IMR-90 (cell line): ENCODE measurements around the gene USP47. TPM values are rescaled to one million over a fixed set of nuclear protein-coding genes. Genes with fewer than 3 reads are reported as not detected.
"Not testable (repeated sequence)": the region's sequence is repeated elsewhere in the genome, so short reads cannot be mapped to it uniquely, and the experiment has no call there.

Source experiments
- ATAC-seq: fragments of 200-7000 bp; cut with Tn5 transposase; 2 replicates; pipeline ENCODE4 v1.9.1; 2020; ENCODE audit warnings: low read depth, mild to moderate bottlenecking, moderate library complexity
- BruUV-seq: library from RNA; stranded (reverse); fragments of 400-500 nt; replicated peaks from 2 replicates; lab custom pipeline; 2021; lab: Mats Ljungman, UMichigan
- CTCF ChIA-PET: fragments of 300-600 bp; formaldehyde crosslinking; extraction: SDS; loops from one replicate; lab custom pipeline; 2021; ENCODE audit warnings: antibody characterized with exemption; lab: Yijun Ruan, JAX
- POLR2A ChIA-PET: fragments of 300-600 bp; sonication (Branson Sonifier 250); formaldehyde crosslinking; loops from one replicate; lab custom pipeline; 2022; ENCODE audit warnings: antibody characterized with exemption; ENCODE audit not compliant: unreplicated experiment; lab: Charles Lee
- DNase-seq: peaks from one replicate; pipeline ENCODE4 v3.0.0; 2013
- H2AFZ ChIP-seq: replicated peaks from 2 replicates; pipeline ENCODE3; 2013; ENCODE audit warnings: low read length, mild to moderate bottlenecking; ENCODE audit not compliant: poor library complexity
- H2AK5ac ChIP-seq: 2 replicates; pipeline ENCODE4 v1.6.1; 2013; ENCODE audit warnings: low read depth, low read length, inconsistent platforms
- H2AK9ac ChIP-seq: replicated peaks from 2 replicates; pipeline ENCODE3; 2013; ENCODE audit warnings: mild to moderate bottlenecking, low read depth, low read length, moderate library complexity; ENCODE audit not compliant: poor library complexity
- H2BK120ac ChIP-seq: 2 replicates; pipeline ENCODE4 v1.6.1; 2013; ENCODE audit warnings: low read depth, low read length, inconsistent platforms
- H2BK15ac ChIP-seq: 3 replicates; pipeline ENCODE4 v1.6.1; 2013; ENCODE audit warnings: low read depth, low read length, inconsistent platforms
- H2BK20ac ChIP-seq: 2 replicates; pipeline ENCODE4 v1.6.1; 2013; ENCODE audit warnings: low read depth, mild to moderate bottlenecking, inconsistent platforms, low read length, moderate library complexity
- H2BK5ac ChIP-seq: 2 replicates; pipeline ENCODE4 v1.6.1; 2013; ENCODE audit warnings: mild to moderate bottlenecking, low read depth, low read length, inconsistent platforms; ENCODE audit not compliant: poor library complexity, severe bottlenecking
- H3K14ac ChIP-seq: replicated peaks from 2 replicates; pipeline ENCODE4 v1.6.1; 2013; ENCODE audit warnings: low read depth, low read length, inconsistent platforms
- H3K18ac ChIP-seq: 2 replicates; pipeline ENCODE4 v1.6.1; 2013; ENCODE audit warnings: low read depth, low read length, control low read depth
- H3K23ac ChIP-seq: 2 replicates; pipeline ENCODE4 v1.6.1; 2013; ENCODE audit warnings: low read depth, low read length, inconsistent platforms
- H3K27ac ChIP-seq: 2 replicates; pipeline ENCODE4 v1.5.1; 2013; ENCODE audit warnings: mild to moderate bottlenecking, control low read depth, low read length; ENCODE audit not compliant: insufficient read depth
- H3K27me3 ChIP-seq: 2 replicates; pipeline ENCODE4 v1.6.1; 2013; ENCODE audit warnings: low read length; ENCODE audit not compliant: control insufficient read depth, insufficient read depth
- H3K36me3 ChIP-seq: 2 replicates; pipeline ENCODE4 v1.6.1; 2013; ENCODE audit warnings: low read length, mixed read lengths; ENCODE audit not compliant: control insufficient read depth, insufficient read depth
- H3K4ac ChIP-seq: 2 replicates; pipeline ENCODE4 v1.6.1; 2013; ENCODE audit warnings: low read depth, low read length, inconsistent platforms
- H3K4me1 ChIP-seq: 2 replicates; pipeline ENCODE4 v1.6.1; 2013; ENCODE audit warnings: low read length, mixed read lengths; ENCODE audit not compliant: control insufficient read depth, insufficient read depth
- H3K4me2 ChIP-seq: 2 replicates; pipeline ENCODE4 v1.6.1; 2013; ENCODE audit warnings: low read depth, mild to moderate bottlenecking, control low read depth, low read length, moderate library complexity
- H3K4me3 ChIP-seq: 2 replicates; pipeline ENCODE4 v1.5.1; 2013; ENCODE audit warnings: low read depth, mild to moderate bottlenecking, control low read depth, low read length, moderate library complexity; ENCODE audit not compliant: insufficient read depth
- H3K56ac ChIP-seq: 2 replicates; pipeline ENCODE4 v1.6.1; 2013; ENCODE audit warnings: low read length, inconsistent platforms; ENCODE audit not compliant: insufficient read depth; ENCODE audit errors: extremely low read depth
- H3K79me1 ChIP-seq, 2 experiments: 2 replicates each; pipeline ENCODE4 v1.6.1; 2013; ENCODE audit warnings: low read length in 2 of 2, inconsistent platforms in 1 of 2, low read depth in 1 of 2
- H3K9ac ChIP-seq: 2 replicates; pipeline ENCODE4 v1.6.1; 2013; ENCODE audit warnings: low read depth, low read length, control low read depth
- H3K9me1 ChIP-seq: 2 replicates; pipeline ENCODE4 v1.6.1; 2013; ENCODE audit warnings: low read length, inconsistent platforms; ENCODE audit not compliant: insufficient read depth
- H3K9me3 ChIP-seq: 2 replicates; pipeline ENCODE4 v1.6.1; 2013; ENCODE audit warnings: low read length; ENCODE audit not compliant: control insufficient read depth, insufficient read depth
- H4K20me1 ChIP-seq: 2 replicates; pipeline ENCODE4 v1.6.1; 2013; ENCODE audit warnings: low read length, inconsistent platforms; ENCODE audit not compliant: insufficient read depth
- H4K5ac ChIP-seq: 2 replicates; pipeline ENCODE4 v1.6.1; 2013; ENCODE audit warnings: mild to moderate bottlenecking, low read depth, low read length, control low read depth
- H4K8ac ChIP-seq, 2 experiments: 2 replicates each; pipeline ENCODE4 v1.6.1; 2013; ENCODE audit warnings: low read depth in 2 of 2, low read length in 2 of 2, control low read depth in 1 of 2, inconsistent platforms in 1 of 2
- H4K91ac ChIP-seq: 2 replicates; pipeline ENCODE4 v1.6.1; 2013; ENCODE audit warnings: low read depth, low read length, inconsistent platforms; ENCODE audit not compliant: insufficient read depth
- WGBS, 2 experiments: methylation state at CpG; one replicate each; pipeline versions ENCODE4 v1.1.5 to v1.1.7; 2013; ENCODE audit warnings: missing lambda C conversion rate in 2 of 2; ENCODE audit not compliant: insufficient read length in 1 of 2; ENCODE audit errors: extremely low coverage in 2 of 2; 5-methylcytosine and 5-hydroxymethylcytosine counted together
- dilution Hi-C: fragments of 300-500 bp; cut with HindIII; formaldehyde crosslinking; loops from one replicate; pipeline ENCODE4 v1.14.3; 2018; ENCODE audit warnings: low sequenced_read_pairs; ENCODE audit not compliant: unreplicated experiment
- in situ Hi-C: fragments of 300-500 bp; cut with MboI; formaldehyde crosslinking; loops from 3 replicates; pipeline ENCODE4 v1.14.3; 2019; ENCODE audit warnings: low sequenced_read_pairs, inconsistent platforms, mixed read lengths
- intact Hi-C: fragments of 100-400 bp; cut with micrococcal nuclease; formaldehyde crosslinking; loops from 2 replicates; pipeline ENCODE4 v1.10.0; 2022
- polyA plus RNA-seq, 3 experiments: library from polyadenylated mRNA; depleted of rRNA; stranded (reverse); fragments of >200 nt; gene quantifications; 2 replicates each; pipeline ENCODE4 v1.2.3, GENCODE V29; 2012; ENCODE audit warnings: low replicate concordance in 1 of 3
- total RNA-seq: library from RNA; depleted of rRNA; stranded (reverse); fragments of >200 nt; gene quantifications from 2 replicates; pipeline ENCODE4 v1.2.3, GENCODE V29; 2012

USP47 gene
- total and polyA plus RNA-seq, 2 of the 4 experiments (the other 2 are of a cell fraction) = 15.0 to 110 TPM

GRCh38 chr11:11831406-11831805 lies 10.4 kb upstream of the USP47 start:
- H3K9me1 ChIP-seq, H2AFZ ChIP-seq, H3K56ac ChIP-seq, H3K27me3 ChIP-seq, POLR2A ChIA-PET, intact Hi-C loops, H3K27ac ChIP-seq, H3K9me3 ChIP-seq, H4K8ac ChIP-seq, H2BK120ac ChIP-seq, in situ Hi-C loops, H3K9ac ChIP-seq, H2AK5ac ChIP-seq, BruUV-seq, H2BK20ac ChIP-seq, H3K4me1 ChIP-seq, H2BK15ac ChIP-seq, dilution Hi-C loops, H4K5ac ChIP-seq, H3K4me2 ChIP-seq, CTCF ChIA-PET, H4K91ac ChIP-seq, H3K4ac ChIP-seq, DNase-seq, ATAC-seq, H3K79me1 ChIP-seq, H2BK5ac ChIP-seq, H3K18ac ChIP-seq, H3K14ac ChIP-seq, H4K20me1 ChIP-seq, H3K4me3 ChIP-seq, H3K23ac ChIP-seq, H2AK9ac ChIP-seq, H3K36me3 ChIP-seq: not testable (repeated sequence)
- WGBS, 2 experiments = 83% methylated on average over 1 of the region's 7 CpGs; no CpG with 5 or more reads in 1 of the 2 experiments
